Placental pericyte (primary cell): ENCODE measurements around the gene ATP2A3. TPM values are rescaled to one million over a fixed set of nuclear protein-coding genes. Genes with fewer than 3 reads are reported as not detected.

Source experiments
- total RNA-seq: library from RNA; depleted of rRNA; stranded (reverse); fragments of >200 nt; gene quantifications from 2 replicates; pipeline ENCODE4 v1.2.3, GENCODE V29; 2012

The ATP2A3 gene
- 19.9 and 27.6 TPM in 2 replicates for total RNA-seq

DNA sequence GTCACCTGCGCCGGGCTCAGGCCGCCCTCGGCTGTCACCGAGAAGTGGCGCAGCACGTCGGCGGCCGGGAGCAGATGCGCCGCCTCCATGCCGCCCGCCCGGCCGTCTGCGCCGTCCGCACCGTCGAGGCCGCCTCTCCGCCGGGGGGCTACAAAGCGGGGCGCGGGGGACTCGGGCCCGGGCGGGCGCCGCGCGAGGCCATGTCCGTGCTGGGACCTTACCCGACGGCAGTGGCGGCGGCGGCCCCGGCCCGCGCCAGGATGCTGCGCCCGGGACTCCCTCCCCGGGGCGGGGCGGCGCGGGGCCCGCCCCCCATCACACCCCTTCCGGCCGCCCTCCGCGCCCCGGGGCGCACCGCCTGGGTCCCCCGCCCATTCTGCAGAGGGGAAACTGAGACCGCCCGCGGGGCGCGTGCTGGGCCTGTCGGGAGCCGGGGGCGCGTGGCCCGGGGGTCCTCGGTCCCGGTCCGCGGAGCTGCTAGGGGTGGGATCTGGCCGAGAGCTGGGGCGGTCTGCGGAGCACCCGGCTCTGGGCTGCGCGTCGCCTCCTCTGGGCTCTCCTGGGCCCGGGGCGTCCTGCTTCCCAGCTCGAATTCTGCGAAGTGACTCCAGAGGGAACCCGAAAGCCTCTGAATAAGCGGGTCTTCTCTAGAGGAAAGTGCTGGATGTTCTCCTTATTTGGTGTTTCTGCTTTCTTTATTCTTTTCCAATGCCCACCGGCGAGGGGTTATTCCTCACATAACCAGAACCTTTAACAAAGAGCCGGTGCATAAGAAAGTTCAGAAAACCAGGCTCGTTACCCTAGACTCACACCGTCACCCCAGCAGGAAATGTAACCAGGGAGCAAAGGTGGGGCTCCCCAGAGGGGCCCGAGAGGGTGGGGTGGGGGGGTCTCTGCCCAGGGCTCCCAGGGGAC lies at the start of gene ATP2A3:
ATP2A3 (minus strand) TSS at position 235 of the 915 bp plus-strand sequence; CDS start at position 89, 146 bp downstream.

DNA sequence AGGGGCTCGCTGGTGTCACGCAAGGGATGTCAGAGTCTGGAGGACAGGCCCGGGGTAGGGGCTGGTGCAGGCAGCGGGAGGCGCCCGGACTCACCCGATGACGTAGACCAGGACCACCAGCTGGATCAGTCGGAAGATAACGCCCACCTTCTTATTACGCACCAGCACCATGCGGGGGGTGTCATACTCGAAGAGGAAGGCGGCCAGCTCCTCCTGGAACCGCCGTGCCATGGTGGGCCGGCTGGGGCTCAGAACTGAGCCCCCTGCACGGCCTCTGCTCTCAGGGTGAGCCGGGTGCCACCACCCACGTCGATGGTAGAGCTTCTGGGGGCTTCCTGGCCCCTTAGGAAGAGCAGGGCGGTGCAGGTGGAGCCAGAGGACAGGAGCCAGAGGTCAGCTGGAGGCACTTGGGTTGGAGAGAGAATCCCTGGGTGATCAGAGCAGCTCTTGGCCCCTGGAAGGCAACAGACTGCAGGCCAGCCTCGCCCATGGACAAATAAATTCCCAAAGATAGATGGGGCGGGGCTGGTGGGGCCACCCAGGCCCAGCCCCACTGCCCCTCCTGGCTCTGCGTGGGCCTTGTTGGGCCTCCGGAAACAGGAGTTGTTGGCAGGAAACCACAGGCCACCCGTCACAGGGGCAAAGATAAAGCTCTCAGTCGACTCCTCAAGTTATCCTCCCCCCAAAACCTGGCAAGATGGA lies 48.1 kb downstream of the ATP2A3 start, which contains the start of gene P2RX1:
P2RX1 (minus strand) TSS at position 471 of the 702 bp plus-strand sequence; CDS start at position 231, 240 bp downstream.

DNA sequence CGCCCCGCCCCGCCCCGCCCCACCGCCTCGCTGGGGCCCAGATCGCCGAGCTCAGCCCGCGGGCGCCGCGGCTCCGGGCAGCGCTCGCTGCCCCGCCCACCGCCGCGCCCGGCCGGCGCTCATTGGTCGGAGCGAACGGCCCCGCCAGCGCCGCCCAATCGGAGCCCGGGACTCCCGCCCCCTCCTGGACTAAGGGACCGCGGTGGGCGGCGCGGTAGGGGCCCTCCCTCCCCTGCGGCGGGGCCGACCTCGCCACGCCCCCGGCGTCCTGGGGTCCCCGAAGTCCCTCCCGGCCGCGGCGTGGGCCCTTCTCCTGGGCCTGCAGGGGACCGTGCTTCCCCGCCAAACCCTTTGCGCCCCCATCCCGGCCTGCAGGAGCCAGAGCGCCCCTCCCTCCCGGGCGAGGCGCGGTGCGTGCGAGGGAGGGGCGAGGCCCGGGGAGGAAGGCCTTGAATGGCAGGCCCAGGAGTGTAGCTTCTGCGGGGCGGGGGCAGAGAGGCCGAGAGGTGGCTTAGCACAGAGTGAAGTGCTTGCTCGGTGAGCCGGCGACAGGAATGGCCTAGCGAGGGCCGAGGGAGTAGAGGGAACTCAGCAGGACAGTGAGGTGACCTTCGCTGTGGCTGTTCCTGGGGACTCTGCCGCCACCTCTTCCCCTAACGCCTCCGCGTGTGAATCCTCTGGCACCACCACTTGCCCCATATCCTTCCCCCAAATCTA lies 71.1 kb downstream of the ATP2A3 start, which contains the start of gene CAMKK1:
CAMKK1 (minus strand) TSS at position 51 of the 717 bp plus-strand sequence. CDS start 7,366 bp downstream, outside the sequence.

Other genes with a start within 250 kb of the ATP2A3 start
- gene HASPIN, start 240.5 kb downstream of the ATP2A3 start, total RNA-seq: 0.44 and 19.6 TPM in 2 replicates
- 4.2 and 15.0 TPM in 2 replicates for gene ITGAE, start 163.2 kb downstream of the ATP2A3 start, total RNA-seq
- gene NCBP3, start 118.2 kb downstream of the ATP2A3 start, total RNA-seq: 17.3 and 25.1 TPM in 2 replicates
- gene CAMKK1, start 71.4 kb downstream of the ATP2A3 start, total RNA-seq: 4.6 and 5.7 TPM in 2 replicates
- 5.3 and 8.5 TPM in 2 replicates for gene P2RX1, start 48.0 kb downstream of the ATP2A3 start, total RNA-seq
- gene ZZEF1, start 178.6 kb upstream of the ATP2A3 start, total RNA-seq: 41.1 and 67.4 TPM in 2 replicates
- 18.6 and 25.6 TPM in 2 replicates for gene CYB5D2, start 178.8 kb upstream of the ATP2A3 start, total RNA-seq